OCI-LY1 (cell line): ENCODE data around the gene AP2A1.

Experiments used
- CTCF ChIP-seq: fragments of 200-600 bp; sonication (generic), shearing (Covaris generic); IDR thresholded peaks from 2 replicates; pipeline ENCODE4 v1.5.1; 2017; ENCODE audit warnings: mild to moderate bottlenecking, antibody characterized with exemption, low read length, moderate library complexity, mixed read lengths
- EZH2 ChIP-seq: fragments of 200-600 bp; sonication (generic), shearing (Covaris generic); IDR thresholded peaks from 2 replicates; pipeline ENCODE4 v1.8.0; 2017; ENCODE audit warnings: borderline replicate concordance, mixed run types, mild to moderate bottlenecking, antibody characterized with exemption, low read length, moderate library complexity, mixed read lengths

DNA sequence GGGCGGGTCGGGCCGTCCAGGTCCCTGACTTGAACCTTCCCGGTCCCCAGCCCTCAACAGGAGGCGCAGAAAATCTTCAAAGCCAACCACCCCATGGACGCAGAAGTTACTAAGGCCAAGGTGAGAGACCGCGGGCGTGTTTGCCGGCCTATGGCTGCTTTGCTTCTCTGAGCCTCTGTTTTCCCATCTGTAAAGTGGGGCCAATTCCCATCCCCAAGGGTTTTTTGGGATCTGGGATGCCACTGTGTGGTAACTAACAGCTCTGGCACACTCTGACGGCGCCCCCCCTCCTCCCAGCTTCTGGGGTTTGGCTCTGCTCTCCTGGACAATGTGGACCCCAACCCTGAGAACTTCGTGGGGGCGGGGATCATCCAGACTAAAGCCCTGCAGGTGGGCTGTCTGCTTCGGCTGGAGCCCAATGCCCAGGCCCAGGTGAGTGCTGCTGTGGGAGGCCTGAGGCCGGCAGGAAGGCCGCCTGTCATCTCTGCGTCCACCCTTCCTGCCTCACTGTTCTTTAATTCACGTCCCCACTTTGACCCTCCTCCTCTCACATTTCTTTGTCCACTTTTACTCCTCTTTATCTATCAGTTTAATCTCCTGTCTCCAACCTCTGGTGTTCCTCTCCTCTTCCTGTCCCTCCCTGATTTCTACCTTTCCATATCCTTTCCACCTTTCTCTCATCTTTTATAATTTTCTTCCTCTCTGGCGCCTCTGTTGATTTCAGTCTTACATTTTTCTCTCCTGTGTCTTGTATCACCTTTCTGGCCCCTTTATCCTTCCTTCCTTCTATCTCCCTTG lies 39.2 kb downstream of the AP2A1 start:
- TF ChIP-seq CTCF (no peak), EZH2 (no peak)
